CD4-positive, alpha-beta T cell (primary cell): ENCODE data around the gene CCDC146. TPM values are rescaled to one million over a fixed set of nuclear protein-coding genes. Genes with fewer than 3 reads are reported as not detected.

Experiments used
- ATAC-seq: fragments of 200-7000 bp; cut with Tn5 transposase; one replicate; pipeline ENCODE4 v1.10.0; 2022; ENCODE audit warnings: mild to moderate bottlenecking; ENCODE audit not compliant: poor library complexity
- CTCF ChIA-PET: fragments of 350-600 bp; sonication (Branson Sonifier 250); formaldehyde crosslinking; loops from one replicate; lab custom pipeline; 2021; ENCODE audit warnings: antibody characterized with exemption, inconsistent platforms; lab: Charles Lee
- POLR2A ChIA-PET: fragments of 350-600 bp; sonication (Branson Sonifier 250); formaldehyde crosslinking; loops from one replicate; lab custom pipeline; 2021; ENCODE audit warnings: antibody characterized with exemption, inconsistent platforms; lab: Charles Lee
- DNase-seq, 14 experiments: peaks; one replicate each; pipeline ENCODE4 v3.0.0-alpha.2; 2013 to 2020; ENCODE audit warnings: mixed read lengths in 2 of 14
- H3K27ac ChIP-seq, 2 donors: one replicate each; pipeline versions ENCODE4 v1.5.1 to v1.7.0; 2013; ENCODE audit warnings: low read length in 2 of 2, low read depth in 1 of 2, mild to moderate bottlenecking in 1 of 2
- H3K27me3 ChIP-seq, 2 experiments: 1 replicate in 1 of 2; 2 replicates in 1 of 2; pipeline versions ENCODE4 v1.6.1 to v1.7.0; 2013; ENCODE audit warnings: low read length in 2 of 2, control low read depth in 1 of 2, mild to moderate bottlenecking in 1 of 2, moderate library complexity in 1 of 2; ENCODE audit not compliant: insufficient read depth in 2 of 2, control insufficient read depth in 1 of 2
- H3K36me3 ChIP-seq: one replicate; pipeline ENCODE4 v1.6.1; 2013; ENCODE audit warnings: low read length, control low read depth; ENCODE audit not compliant: insufficient read depth
- H3K4me1 ChIP-seq: one replicate; pipeline ENCODE4 v1.6.1; 2013; ENCODE audit warnings: low read length, control low read depth; ENCODE audit not compliant: insufficient read depth
- H3K4me3 ChIP-seq: one replicate; pipeline ENCODE4 v1.5.1; 2013; ENCODE audit warnings: mild to moderate bottlenecking, low read length, moderate library complexity
- H3K9me3 ChIP-seq, 2 experiments: 1 replicate in 1 of 2; 2 replicates in 1 of 2; pipeline versions ENCODE4 v1.6.1 to v1.7.0; 2013; ENCODE audit warnings: low read length in 2 of 2, mild to moderate bottlenecking in 2 of 2, control low read depth in 1 of 2, moderate library complexity in 1 of 2; ENCODE audit not compliant: control insufficient read depth in 1 of 2, insufficient read depth in 1 of 2
- H3K27ac Mint-ChIP-seq: one replicate; pipeline ENCODE4 v1.8.0; 2020; ENCODE audit warnings: mixed read lengths
- H3K27me3 Mint-ChIP-seq: one replicate; pipeline ENCODE4 v1.8.0; 2021; ENCODE audit warnings: mixed read lengths
- H3K36me3 Mint-ChIP-seq: one replicate; pipeline ENCODE4 v1.8.0; 2021; ENCODE audit warnings: low read depth, mixed read lengths
- H3K4me1 Mint-ChIP-seq: one replicate; pipeline ENCODE4 v1.8.0; 2021; ENCODE audit warnings: low read depth, mixed read lengths
- H3K4me3 Mint-ChIP-seq: one replicate; pipeline ENCODE4 v1.8.0; 2020; ENCODE audit warnings: mild to moderate bottlenecking, mixed read lengths
- H3K9me3 Mint-ChIP-seq: one replicate; pipeline ENCODE4 v1.8.0; 2020; ENCODE audit warnings: mixed read lengths
- CTCF ChIP-seq: fragments of 200-600 bp; IDR thresholded peaks from one replicate; pipeline ENCODE4 v1.8.0; 2022; ENCODE audit warnings: antibody characterized with exemption, mild to moderate bottlenecking
- intact Hi-C, 2 experiments: fragments of 100-400 bp; cut with DNase I in 1 of 2; cut with micrococcal nuclease in 1 of 2; formaldehyde crosslinking; loops; one replicate each; pipeline versions ENCODE4 v1.15.1 to v1.9.0; 2023 to 2025; cut with DNase I, micrococcal nuclease
- total RNA-seq, 174 experiments: library from RNA in 2 of 174; stranded (reverse) in 2 of 174; gene quantifications; one replicate each; pipeline ENCODE4 v1.2.3 and lab custom pipeline; 2021 to 2026

The CCDC146 gene
- total RNA-seq, 2 experiments from 2014 or later: 10.3 to 10.5 TPM

- POLR2A ChIA-PET: no interaction called here
- Mint-ChIP-seq H3K27me3 (no peaks in the 10 kb centered on the region), H3K4me1 (no peaks in the 10 kb centered on the region), H3K36me3 (no peaks in the 10 kb centered on the region), H3K27ac (no peak overlapping the region), H3K9me3 (no peaks in the 10 kb centered on the region), H3K4me3 (no peak overlapping the region)
- DNase-seq (no peak), ATAC-seq (no peak)
- Histone ChIP-seq H3K27me3 (no peaks in the 10 kb centered on the region), H3K4me1 (no peaks in the 10 kb centered on the region), H3K27ac (no peak overlapping the region), H3K4me3 (no peak overlapping the region), H3K36me3 (no peaks in the 10 kb centered on the region), H3K9me3 (no peaks in the 10 kb centered on the region)
- TF ChIP-seq CTCF: no peak
- intact Hi-C loops: no loop called here
- CTCF ChIA-PET: no interaction called here
These were observed 130.7 kb downstream of the CCDC146 start for GRCh38 chr7:77253151-77253550.

- no peaks in the 10 kb centered on the region for H3K36me3 ChIP-seq
- H3K27ac Mint-ChIP-seq: no peak overlapping the region
- DNase-seq (no peak), ATAC-seq (no peak)
- no peaks in the 10 kb centered on the region for H3K27me3 ChIP-seq
- CTCF ChIA-PET: interaction anchor here (1.1 kb wide), 1 partner anchor 11 kb away, joined by 3 read pairs; no protein-coding TSS in a partner anchor
- no peak overlapping the region for H3K4me3 ChIP-seq
- H3K27ac ChIP-seq: no peak overlapping the region
- H3K9me3 ChIP-seq: no peaks in the 10 kb centered on the region
- H3K9me3 Mint-ChIP-seq: no peaks in the 10 kb centered on the region
- H3K4me1 ChIP-seq: no peaks in the 10 kb centered on the region
- no peaks in the 10 kb centered on the region for H3K27me3 Mint-ChIP-seq
- no peaks in the 10 kb centered on the region for H3K36me3 Mint-ChIP-seq
- POLR2A ChIA-PET: no interaction called here
- no peak overlapping the region for H3K4me3 Mint-ChIP-seq
- no peak for TF ChIP-seq CTCF
- intact Hi-C loops: no loop called here
- no peaks in the 10 kb centered on the region for H3K4me1 Mint-ChIP-seq
These were observed 132.0 kb downstream of the CCDC146 start for GRCh38 chr7:77254429-77254828.

GRCh38 chr7:77254915-77255314 lies 132.5 kb downstream of the CCDC146 start:
- no peak overlapping the region for H3K27ac Mint-ChIP-seq
- no peaks in the 10 kb centered on the region for H3K36me3 Mint-ChIP-seq
- no peak overlapping the region for H3K27ac ChIP-seq
- intact Hi-C loops: no loop called here
- ATAC-seq (no peak), DNase-seq (no peak)
- H3K4me3 ChIP-seq: no peak overlapping the region
- no peak for TF ChIP-seq CTCF
- no peaks in the 10 kb centered on the region for H3K27me3 ChIP-seq
- H3K27me3 Mint-ChIP-seq: no peaks in the 10 kb centered on the region
- H3K36me3 ChIP-seq: no peaks in the 10 kb centered on the region
- no peaks in the 10 kb centered on the region for H3K4me1 Mint-ChIP-seq
- H3K4me1 ChIP-seq: no peaks in the 10 kb centered on the region
- ChIA-PET CTCF (interaction anchor here (1.1 to 1.3 kb wide), 2 partner anchors 8 to 11 kb away, joined by 3 to 4 read pairs; no protein-coding TSS in a partner anchor), POLR2A (no interaction called here)
- H3K9me3 Mint-ChIP-seq: no peaks in the 10 kb centered on the region
- no peak overlapping the region for H3K4me3 Mint-ChIP-seq
- no peaks in the 10 kb centered on the region for H3K9me3 ChIP-seq
